NOMO-1 treated with DMSO at 0.1 percent for 48 hours (cell line): Measurements from ENCODE around the gene CDC27.
A peak's percentile ranks its signal among the peaks of the same experiment; 100 is the strongest.
"Not testable (repeated sequence)": the region's sequence is repeated elsewhere in the genome, so short reads cannot be mapped to it uniquely, and the experiment has no call there.

Experiments
- DNase-seq: peaks from one replicate; lab custom pipeline; 2025; ENCODE audit not compliant: unreplicated experiment; lab: John Stamatoyannopoulos, UW

Gene CDC27

DNA sequence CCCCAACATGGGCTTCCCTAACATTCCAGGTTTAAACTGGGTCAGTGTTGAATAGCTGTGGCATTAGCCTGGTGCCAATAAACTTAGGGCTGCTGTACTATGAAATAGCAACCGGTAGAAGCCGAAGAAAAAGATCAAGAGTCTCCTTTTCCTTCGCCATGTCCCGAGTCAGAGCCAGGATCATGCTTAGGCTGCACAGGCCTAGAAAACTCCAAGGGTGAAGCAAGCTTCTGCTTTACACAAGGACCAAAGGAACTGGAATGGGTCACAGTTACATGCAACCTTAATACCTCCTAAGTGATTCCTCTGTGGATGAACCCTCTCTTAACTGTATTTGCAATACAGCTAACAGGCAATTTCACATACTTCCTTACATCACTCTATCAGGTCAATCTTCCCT lies 115.5 kb downstream of the CDC27 start:
- not testable (repeated sequence) for DNase-seq

DNA sequence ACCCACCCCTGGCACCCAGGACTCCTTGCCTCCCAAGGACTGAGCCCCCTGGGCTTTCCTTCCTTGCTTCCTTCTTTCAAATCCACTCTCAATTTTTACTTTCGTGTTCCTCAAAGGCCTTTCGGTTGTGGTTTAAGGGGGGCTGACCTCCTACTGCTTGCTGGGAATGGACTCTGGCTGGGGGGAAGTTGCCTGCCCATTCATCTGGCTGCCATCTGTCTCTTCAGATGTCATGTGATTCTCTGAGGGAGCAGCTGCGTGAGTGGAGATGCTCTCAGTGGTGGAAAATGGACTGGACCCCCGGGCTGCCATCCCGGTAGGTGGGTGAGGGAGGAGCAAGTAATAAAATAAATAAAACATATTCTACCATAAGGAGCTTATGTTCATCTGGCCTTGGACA lies 116.2 kb downstream of the CDC27 start:
- DNase-seq = peak; percentile 78

DNA sequence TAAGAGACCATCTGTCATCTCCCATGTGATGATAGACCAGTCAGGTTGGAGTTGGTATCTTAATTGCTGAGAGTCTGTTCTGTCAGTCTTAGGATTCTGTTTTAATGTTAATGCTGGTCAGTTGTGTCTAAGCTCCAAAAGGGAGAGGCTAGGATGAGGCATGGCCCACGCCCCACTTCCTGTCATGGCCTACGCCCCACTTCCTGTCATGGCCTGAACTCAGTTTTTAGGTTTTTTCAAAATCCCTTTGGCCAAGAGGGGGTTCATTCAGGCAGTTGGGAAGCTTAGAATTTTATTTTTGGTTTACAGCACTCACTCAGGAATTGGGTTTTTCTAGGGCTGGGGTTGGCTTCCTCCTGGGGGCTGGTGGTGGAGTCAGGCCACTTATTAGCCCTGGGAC lies 117.9 kb downstream of the CDC27 start:
- DNase-seq = not testable (repeated sequence)

- not testable (repeated sequence) for DNase-seq
Observed at GRCh38 chr17:47070266-47070665, 118.8 kb downstream of the CDC27 start.
